WTC11 (cell line): ENCODE data around the gene SPATA13.

Source experiments
- CREM ChIP-seq: sonication (generic); formaldehyde crosslinking; IDR thresholded peaks from 2 replicates; pipeline ENCODE4 v1.8.1; 2022; ENCODE audit warnings: mild to moderate bottlenecking, missing genetic modification reagents, moderate library complexity
- CTCF ChIP-seq: fragments of 200-600 bp; IDR thresholded peaks from 2 replicates; pipeline ENCODE4 v1.8.0; 2022; ENCODE audit warnings: antibody characterized with exemption
- ESRRA ChIP-seq: sonication (generic); formaldehyde crosslinking; IDR thresholded peaks from 2 replicates; pipeline ENCODE4 v1.8.1; 2022; ENCODE audit warnings: mild to moderate bottlenecking, missing genetic modification reagents, borderline replicate concordance
- IRF1 ChIP-seq: sonication (generic); formaldehyde crosslinking; IDR thresholded peaks from 2 replicates; pipeline ENCODE4 v1.8.0; 2023; ENCODE audit warnings: missing genetic modification reagents
- NFYB ChIP-seq: sonication (generic); formaldehyde crosslinking; conservative IDR thresholded peaks from 2 replicates; pipeline ENCODE4 v1.8.0; 2022; ENCODE audit warnings: low read depth, missing genetic modification reagents
- USF1 ChIP-seq: sonication (generic); formaldehyde crosslinking; IDR thresholded peaks from 2 replicates; pipeline ENCODE4 v1.8.0; 2022; ENCODE audit warnings: mild to moderate bottlenecking, missing genetic modification reagents

- TF ChIP-seq IRF1, result no peak
- TF ChIP-seq ESRRA (CRISPR knock-in tag), result no peak
- no peak for TF ChIP-seq USF1
- no peak for TF ChIP-seq NFYB
- TF ChIP-seq CTCF, result no peak
- no peak for TF ChIP-seq CREM (CRISPR knock-in tag)
Measured at GRCh38 chr13:24267274-24267673, 106.8 kb downstream of the SPATA13 start.
